Measurements from ENCODE around the gene ATXN7L3.

DNA sequence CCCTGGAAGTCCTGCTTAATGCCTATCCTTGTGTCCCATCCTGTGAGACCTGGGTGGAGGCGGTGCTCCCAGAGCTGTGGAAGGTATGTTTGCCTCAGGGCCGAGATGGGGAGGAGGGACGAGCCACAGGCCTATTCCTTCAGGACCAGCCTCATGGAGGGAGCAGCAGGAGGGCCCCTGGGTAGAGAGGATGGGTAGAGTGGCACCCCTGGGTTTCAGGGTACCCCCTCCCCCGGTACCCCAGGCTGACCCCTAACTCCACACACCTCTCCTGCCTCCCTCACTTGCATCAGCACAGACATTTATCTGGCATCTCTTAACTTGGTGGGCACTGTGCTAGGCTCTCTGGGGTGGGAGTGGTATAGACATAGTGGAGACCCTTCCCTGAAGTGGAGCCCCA, 22.0 kb downstream of the ATXN7L3 start:
- TF ChIP-seq POLR2A (IDR thresholded peaks at IDR 0.05; ENCODE audit: low read depth, low read length) (no peak), TAF1 (IDR thresholded peaks at IDR 0.05; ENCODE audit: low read depth, low read length) (no peak), POLR2AphosphoS5 (IDR thresholded peaks at IDR 0.05; ENCODE audit: low read depth, low read length) (no peak), SPI1 (IDR thresholded peaks at IDR 0.05; ENCODE audit: low read depth, low read length) (no peak), PAX5 (IDR thresholded peaks at IDR 0.05; ENCODE audit: insufficient read depth, low read length, severe bottlenecking) (no peak), POU2F2 (IDR thresholded peaks at IDR 0.05; ENCODE audit: low read depth, low read length) (no peak)
